RWPE2 (cell line): ENCODE measurements around the gene TTC28.

ENCODE experiments used
- ATAC-seq: fragments of 200-7000 bp; cut with Tn5 transposase; 3 replicates; pipeline ENCODE4 v1.9.1; 2021; ENCODE audit warnings: low read depth
- DNase-seq: peaks from one replicate; pipeline ENCODE4 v3.0.0-alpha.2; 2020; ENCODE audit warnings: low spot score
- H3K27ac ChIP-seq: fragments of 450-650 bp; 2 replicates; pipeline ENCODE4 v1.5.1; 2017; ENCODE audit warnings: mild to moderate bottlenecking; ENCODE audit not compliant: poor library complexity, severe bottlenecking
- H3K27me3 ChIP-seq: fragments of 250-450 bp; sonication (Bioruptor Pico); 2 replicates; pipeline ENCODE4 v1.5.1; 2021; ENCODE audit warnings: mild to moderate bottlenecking, moderate library complexity; ENCODE audit not compliant: insufficient read depth, poor library complexity, severe bottlenecking
- H3K36me3 ChIP-seq: fragments of 250-450 bp; sonication (Bioruptor Pico); 2 replicates; pipeline ENCODE4 v1.5.1; 2020; ENCODE audit warnings: low read depth, mild to moderate bottlenecking, moderate library complexity
- H3K4me1 ChIP-seq: fragments of 250-450 bp; sonication (Bioruptor Pico); 2 replicates; pipeline ENCODE4 v1.5.1; 2021; ENCODE audit warnings: mild to moderate bottlenecking, moderate library complexity; ENCODE audit not compliant: insufficient read depth, poor library complexity, severe bottlenecking
- H3K4me3 ChIP-seq: fragments of 250-450 bp; sonication (Bioruptor Pico); 2 replicates; pipeline ENCODE4 v1.5.1; 2021; ENCODE audit warnings: mild to moderate bottlenecking, moderate library complexity; ENCODE audit not compliant: severe bottlenecking
- H3K9me3 ChIP-seq: fragments of 250-450 bp; sonication (Bioruptor Pico); 2 replicates; pipeline ENCODE4 v1.5.1; 2021; ENCODE audit warnings: mild to moderate bottlenecking, moderate library complexity; ENCODE audit not compliant: severe bottlenecking
- TF ChIP-seq, protein P1 (sequence below): fragments of 450-650 bp; IDR thresholded peaks from one replicate; pipeline ENCODE4 v1.5.1; 2017; ENCODE audit warnings: mild to moderate bottlenecking, moderate library complexity; ENCODE audit not compliant: poor library complexity, severe bottlenecking

TTC28 gene

DNA sequence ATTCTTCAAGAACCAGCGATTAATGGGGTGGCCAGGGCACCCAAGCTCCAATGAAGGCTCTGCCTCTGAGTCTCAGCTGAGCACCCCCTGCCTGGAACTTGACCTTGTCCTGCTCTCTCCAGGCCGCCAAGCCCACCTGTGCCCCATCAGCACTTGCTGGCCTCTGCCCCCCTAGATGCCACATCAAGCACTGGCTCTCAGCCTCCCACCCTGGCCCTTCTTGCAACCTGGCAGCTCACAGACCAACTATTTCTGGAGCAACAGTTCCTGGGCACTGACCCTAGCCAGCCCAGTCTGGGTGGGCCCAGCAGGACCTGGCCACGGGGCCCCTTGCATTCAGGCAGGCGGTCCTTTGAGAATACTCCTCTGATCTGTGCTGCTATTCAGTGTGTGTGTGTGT is 661.8 kb downstream of the TTC28 start:
- H3K4me1 ChIP-seq: no peaks in the 10 kb centered on the region
- TF ChIP-seq, protein P1, sequence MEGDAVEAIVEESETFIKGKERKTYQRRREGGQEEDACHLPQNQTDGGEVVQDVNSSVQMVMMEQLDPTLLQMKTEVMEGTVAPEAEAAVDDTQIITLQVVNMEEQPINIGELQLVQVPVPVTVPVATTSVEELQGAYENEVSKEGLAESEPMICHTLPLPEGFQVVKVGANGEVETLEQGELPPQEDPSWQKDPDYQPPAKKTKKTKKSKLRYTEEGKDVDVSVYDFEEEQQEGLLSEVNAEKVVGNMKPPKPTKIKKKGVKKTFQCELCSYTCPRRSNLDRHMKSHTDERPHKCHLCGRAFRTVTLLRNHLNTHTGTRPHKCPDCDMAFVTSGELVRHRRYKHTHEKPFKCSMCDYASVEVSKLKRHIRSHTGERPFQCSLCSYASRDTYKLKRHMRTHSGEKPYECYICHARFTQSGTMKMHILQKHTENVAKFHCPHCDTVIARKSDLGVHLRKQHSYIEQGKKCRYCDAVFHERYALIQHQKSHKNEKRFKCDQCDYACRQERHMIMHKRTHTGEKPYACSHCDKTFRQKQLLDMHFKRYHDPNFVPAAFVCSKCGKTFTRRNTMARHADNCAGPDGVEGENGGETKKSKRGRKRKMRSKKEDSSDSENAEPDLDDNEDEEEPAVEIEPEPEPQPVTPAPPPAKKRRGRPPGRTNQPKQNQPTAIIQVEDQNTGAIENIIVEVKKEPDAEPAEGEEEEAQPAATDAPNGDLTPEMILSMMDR: no peak

DNA sequence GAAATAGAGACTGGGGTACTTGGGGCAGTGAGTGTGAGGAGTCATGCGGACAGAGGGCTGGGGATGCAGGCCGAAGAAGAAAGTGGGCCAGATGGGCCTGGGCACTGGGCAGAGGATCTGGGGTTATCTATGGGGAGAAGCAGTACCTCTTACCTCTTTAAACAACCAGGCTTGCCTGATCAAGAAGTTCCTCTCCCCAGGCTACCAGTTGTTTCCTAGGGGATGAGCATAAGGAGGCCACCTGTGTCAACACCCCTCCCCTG is 662.2 kb downstream of the TTC28 start:
- H3K27me3 ChIP-seq: no peaks in the 10 kb centered on the region
- no peaks in the 10 kb centered on the region for H3K4me1 ChIP-seq
- DNase-seq: no peak
- no peaks in the 10 kb centered on the region for H3K36me3 ChIP-seq
- no peak overlapping the region for H3K27ac ChIP-seq
- TF ChIP-seq, protein P1: no peak
- no peak for ATAC-seq
- H3K4me3 ChIP-seq: no peak overlapping the region
- H3K9me3 ChIP-seq: no peaks in the 10 kb centered on the region

More for the DNA sequence above, 661.8 kb downstream of the TTC28 start:
- no peak overlapping the region for H3K4me3 ChIP-seq
- no peak for ATAC-seq
- no peaks in the 10 kb centered on the region for H3K9me3 ChIP-seq
- no peak overlapping the region for H3K27ac ChIP-seq
- H3K27me3 ChIP-seq: no peaks in the 10 kb centered on the region
- peak; percentile 47 for DNase-seq
- no peaks in the 10 kb centered on the region for H3K36me3 ChIP-seq

DNA sequence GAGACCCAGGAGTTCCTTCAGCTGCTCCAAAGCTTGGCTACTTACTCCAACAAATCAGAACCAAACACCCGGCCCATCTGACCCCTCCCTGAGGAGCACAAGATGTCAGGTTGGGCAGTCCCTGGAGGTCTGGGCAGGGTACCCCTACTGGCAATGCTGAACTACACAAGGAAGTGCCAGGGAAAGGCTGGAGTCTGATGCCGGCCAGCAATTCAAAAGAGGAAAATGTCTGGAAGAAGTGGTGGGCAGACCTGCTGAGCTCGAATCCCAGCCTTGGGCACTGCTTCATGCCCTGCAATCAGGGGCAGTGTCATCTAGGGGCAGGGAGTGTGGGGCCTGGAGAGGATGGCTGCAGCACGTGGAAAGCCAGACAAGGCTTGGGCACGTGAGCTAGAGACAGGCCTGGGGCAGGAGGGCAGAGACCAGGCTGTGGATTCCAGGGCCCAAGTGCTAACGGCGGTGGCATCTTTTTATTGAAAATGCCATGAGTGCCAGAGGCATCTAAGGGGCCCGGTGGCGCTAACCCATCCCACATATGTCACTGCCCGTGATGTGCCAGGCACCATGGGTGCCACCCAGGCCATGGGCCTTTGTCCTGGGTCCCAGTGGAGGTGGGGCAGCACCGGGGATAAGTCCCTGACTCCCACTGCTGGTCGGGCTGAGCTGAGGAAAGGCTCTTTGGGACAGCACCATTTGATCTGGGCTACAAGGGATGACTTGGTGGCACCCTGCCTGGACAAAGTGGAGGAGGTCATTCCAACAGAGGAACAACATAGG is 662.7 kb downstream of the TTC28 start:
- Histone ChIP-seq H3K9me3 (no peaks in the 10 kb centered on the region), H3K27me3 (no peaks in the 10 kb centered on the region), H3K4me1 (no peaks in the 10 kb centered on the region), H3K36me3 (no peaks in the 10 kb centered on the region), H3K27ac (no peak overlapping the region), H3K4me3 (no peak overlapping the region)
- TF ChIP-seq, protein P1: no peak
- no peak for ATAC-seq
- DNase-seq: peak; percentile 30

DNA sequence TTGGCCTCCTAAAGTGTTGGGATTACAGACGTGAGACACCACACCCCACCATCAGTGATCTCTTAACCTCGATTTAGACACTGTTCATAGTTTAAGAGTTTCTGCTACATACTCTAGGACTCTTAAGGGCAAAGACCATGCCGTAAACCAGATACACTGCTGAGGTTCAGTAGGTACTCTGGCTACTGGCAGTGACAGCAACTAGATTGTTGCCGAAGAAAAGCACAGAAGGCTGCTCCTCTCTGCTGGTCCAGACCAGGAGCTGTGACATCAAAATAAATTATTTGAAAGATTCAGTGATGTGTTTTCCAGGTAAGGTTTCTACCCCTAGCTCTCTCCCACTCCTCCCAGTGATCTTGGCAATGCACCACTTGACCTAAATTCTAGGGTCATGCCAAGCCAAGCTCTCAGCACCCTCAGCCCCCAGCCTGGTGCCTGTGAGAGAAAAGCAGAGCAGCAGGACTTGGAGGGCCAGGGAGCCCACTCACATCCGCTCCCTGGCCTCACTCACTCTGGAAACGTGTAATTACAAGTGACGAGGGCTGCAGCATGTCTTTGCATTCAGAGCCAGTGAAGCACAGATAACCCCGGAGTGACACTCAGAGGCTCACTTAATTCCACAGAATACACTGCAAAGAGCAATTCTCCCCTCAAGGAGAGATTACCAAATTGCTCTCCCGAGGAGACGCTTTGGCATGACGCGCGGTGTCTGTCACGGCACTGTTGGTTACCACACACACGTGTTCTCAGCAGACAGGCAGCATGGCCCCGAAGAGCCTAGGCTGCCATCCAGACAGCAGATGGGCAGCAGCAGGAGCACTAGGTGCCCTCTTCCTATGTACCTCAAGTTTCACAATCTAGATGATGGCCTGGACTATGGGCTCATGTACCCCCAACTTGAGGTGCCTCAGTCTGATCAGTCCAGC is 663.7 kb downstream of the TTC28 start:
- no peaks in the 10 kb centered on the region for H3K4me1 ChIP-seq
- ATAC-seq: no peak
- H3K4me3 ChIP-seq: no peak overlapping the region
- H3K27me3 ChIP-seq: no peaks in the 10 kb centered on the region
- TF ChIP-seq, protein P1: no peak
- DNase-seq: peak; percentile 20
- no peaks in the 10 kb centered on the region for H3K36me3 ChIP-seq
- no peak overlapping the region for H3K27ac ChIP-seq
- no peaks in the 10 kb centered on the region for H3K9me3 ChIP-seq
